ENCODE data around the gene XXYLT1. TPM values are rescaled to one million over a fixed set of nuclear protein-coding genes. Genes with fewer than 3 reads are reported as not detected.

The XXYLT1 gene
- total and polyA plus RNA-seq, 2 of the 4 experiments (the other 2 are of a cell fraction) = 14.7 to 18.1 TPM

GRCh38 chr3:195236801-195237570 lies 34.0 kb downstream of the XXYLT1 start:
- Histone ChIP-seq H3K4me3 (ENCODE audit: insufficient read depth, low read depth, low read length) (no peak overlapping the region), H2BK15ac (ENCODE audit: low read depth, low read length) (no peak overlapping the region), H3K9me3 (ENCODE audit: control insufficient read depth, insufficient read depth, low read length) (no peaks in the 10 kb centered on the region), H3K4me1 (ENCODE audit: control insufficient read depth, insufficient read depth, low read length) (no peaks in the 10 kb centered on the region; the same call in 1 of the 2 replicates), H3K27ac (ENCODE audit: insufficient read depth, low read length) (no peak overlapping the region), H2AK5ac (ENCODE audit: low read depth, low read length) (no peak overlapping the region), H4K8ac (ENCODE audit: low read depth in 2 of 2, low read length in 2 of 2) (no peak overlapping the region), H2BK20ac (ENCODE audit: low read depth, low read length) (no peak overlapping the region), H3K9ac (ENCODE audit: low read depth, low read length) (no peak overlapping the region), H3K4ac (ENCODE audit: low read depth, low read length) (no peak overlapping the region), H3K23ac (ENCODE audit: low read depth, low read length) (no peak overlapping the region), H3K79me1 (ENCODE audit: low read depth in 1 of 2, low read length in 2 of 2) (peaks cover 14 to 15% of the 10 kb centered on the region in 2 experiments; a peak in 3 of 4 replicates), H3K27me3 (ENCODE audit: control insufficient read depth, insufficient read depth, low read length) (no peaks in the 10 kb centered on the region), H2AFZ (replicated peaks; ENCODE audit: low read length, poor library complexity) (no peak overlapping the region), H4K20me1 (ENCODE audit: insufficient read depth, low read length) (no peaks in the 10 kb centered on the region), H3K4me2 (ENCODE audit: low read depth, low read length) (no peak overlapping the region), H2AK9ac (replicated peaks; ENCODE audit: low read depth, low read length, poor library complexity) (no peak overlapping the region), H3K14ac (replicated peaks; ENCODE audit: low read depth, low read length) (no peak overlapping the region), H2BK120ac (ENCODE audit: low read depth, low read length) (no peak overlapping the region), H4K91ac (ENCODE audit: insufficient read depth, low read depth, low read length) (no peak overlapping the region), H4K5ac (ENCODE audit: low read depth, low read length) (no peak overlapping the region), H3K18ac (ENCODE audit: low read depth, low read length) (no peak overlapping the region), H3K56ac (ENCODE audit: extremely low read depth, insufficient read depth, low read length) (no peak overlapping the region), H3K36me3 (ENCODE audit: control insufficient read depth, insufficient read depth, low read length) (no peaks in the 10 kb centered on the region), H2BK5ac (ENCODE audit: low read depth, low read length, poor library complexity, severe bottlenecking) (no peak overlapping the region), H3K9me1 (ENCODE audit: insufficient read depth, low read length) (peaks cover 2% of the 10 kb centered on the region; the same call in 1 of the 2 replicates)
- POLR2A ChIA-PET (ENCODE audit: unreplicated experiment) = no interaction called here
- intact Hi-C loops (cut with micrococcal nuclease) = no loop called here
- no peak for ATAC-seq (ENCODE audit: low read depth)
- TF ChIP-seq ELK1 (IDR thresholded peaks at IDR 0.05; ENCODE audit: borderline replicate concordance, low read depth, low read length) = no peak
- no peak for TF ChIP-seq USF2 (IDR thresholded peaks at IDR 0.05; ENCODE audit: low read depth, low read length)
- no peak for TF ChIP-seq BHLHE40 (IDR thresholded peaks at IDR 0.05; ENCODE audit: low read depth, low read length)
- TF ChIP-seq CHD1 (IDR thresholded peaks at IDR 0.05; ENCODE audit: low read depth, low read length) = no peak
- no peak for TF ChIP-seq RAD21 (IDR thresholded peaks at IDR 0.05; ENCODE audit: low read length)
- TF ChIP-seq POLR2A (IDR thresholded peaks at IDR 0.05; ENCODE audit: low read depth, low read length) = no peak
- no peak for TF ChIP-seq SMC3 (IDR thresholded peaks at IDR 0.05; ENCODE audit: low read depth, low read length)
- no peak for TF ChIP-seq CTCF (conservative IDR thresholded peaks at IDR 0.05; ENCODE audit: low read depth, low read length)
- TF ChIP-seq MXI1 (IDR thresholded peaks at IDR 0.05; ENCODE audit: borderline replicate concordance, low read depth, low read length) = no peak
- no peak for TF ChIP-seq RFX5 (IDR thresholded peaks at IDR 0.05; ENCODE audit: low read depth, low read length)
- no peak for TF ChIP-seq NFE2L2 (IDR thresholded peaks at IDR 0.05; ENCODE audit: low read depth, low read length)
- TF ChIP-seq RCOR1 (IDR thresholded peaks at IDR 0.05; ENCODE audit: insufficient replicate concordance, low read length) = no peak
- TF ChIP-seq CEBPB (IDR thresholded peaks at IDR 0.05; ENCODE audit: low read depth, low read length) = no peak
- in situ Hi-C loops (cut with MboI; ENCODE audit: low sequenced_read_pairs) = no loop called here
- no peak for DNase-seq
- dilution Hi-C loops (cut with HindIII; ENCODE audit: low sequenced_read_pairs, unreplicated experiment) = no loop called here
- 90% methylated on average over 2 of the region's 10 CpGs; no CpG with 5 or more reads in 1 of the 2 experiments for WGBS, 2 experiments (ENCODE audit: extremely low coverage in 2 of 2, insufficient read length in 1 of 2)
- no TSS peak for BruUV-seq (replicated peaks)
- CTCF ChIA-PET = no interaction called here

Measured in IMR-90 (cell line).